ENCODE results near the gene CDK2AP2. TPM values are rescaled to one million over a fixed set of nuclear protein-coding genes. Genes with fewer than 3 reads are reported as not detected.

CDK2AP2 gene
- total and polyA plus RNA-seq, 2 of the 8 experiments (the other 6 are each of a cell fraction or from before 2014, with no cell fraction given): 49.6 to 65.1 TPM

DNA sequence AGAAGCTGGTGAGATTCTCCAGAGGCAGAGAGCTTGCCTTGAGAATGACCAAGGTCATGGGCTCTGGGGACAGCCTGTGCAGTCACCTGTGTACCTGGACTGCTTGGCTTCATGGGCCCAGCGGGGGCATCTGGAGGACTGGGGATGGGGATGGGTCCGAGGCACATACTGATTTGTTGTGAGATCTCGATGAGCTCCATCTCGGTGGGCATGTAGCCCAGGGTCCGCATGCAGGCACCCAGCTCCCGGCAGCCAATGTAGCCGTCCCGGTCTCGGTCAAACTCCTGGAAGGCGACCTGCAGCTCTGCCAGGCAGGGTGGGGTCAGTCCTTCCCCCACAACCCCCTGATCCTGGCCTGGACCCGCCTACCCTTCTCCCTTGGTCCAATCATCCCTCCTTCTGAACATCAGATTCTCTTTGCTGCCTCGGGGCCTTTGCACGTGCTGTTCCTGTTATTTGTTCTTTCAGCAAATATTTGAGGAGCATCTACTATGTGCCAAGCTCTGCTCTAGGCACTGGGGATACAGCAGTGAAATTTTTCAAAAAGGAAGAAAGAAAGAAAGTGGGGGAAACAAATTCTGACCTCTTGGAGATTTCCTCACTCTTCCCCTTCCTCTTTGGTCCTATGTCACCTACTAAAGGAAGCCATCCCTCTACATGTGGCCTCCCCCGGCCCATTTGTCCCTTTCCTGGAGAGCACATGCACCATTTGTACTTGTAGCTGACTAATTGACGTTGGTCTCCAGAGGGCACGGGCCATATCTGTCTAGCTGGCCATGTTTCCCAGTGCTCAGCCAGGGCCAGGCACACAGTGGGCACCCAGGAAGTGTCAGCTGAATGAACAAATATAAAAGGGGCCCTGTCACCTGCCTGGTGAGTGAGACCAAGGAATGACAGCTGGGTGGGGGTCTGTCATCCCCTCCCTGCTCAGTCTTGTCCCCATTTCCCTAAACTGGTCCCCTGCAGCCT is 13.2 kb upstream of the CDK2AP2 start:
- TF ChIP-seq E2F6 (IDR thresholded peaks at IDR 0.05) (no peak), KDM1A (IDR thresholded peaks at IDR 0.05; ENCODE audit: borderline replicate concordance, low read length) (0 out of 2 replicates have a peak, but pooled peaks have one; percentile 25)
- POLR2A ChIA-PET (ENCODE audit: partially characterized antibody): interaction anchor here (0.5 to 1.4 kb wide), 3 partner anchors 22 to 84 kb away, joined by 3 read pairs; partner anchors contain the start of gene PTPRCAP
- no peak overlapping the region for H3K4me2 ChIP-seq (ENCODE audit: insufficient read depth in 1 of 2, low read depth in 2 of 2, low read length in 2 of 2)
- no peaks in the 10 kb centered on the region for H3K27me3 ChIP-seq (replicated peaks in 1 of 4; ENCODE audit: control insufficient read depth in 3 of 4, extremely low read depth in 1 of 4, insufficient read depth in 3 of 4, low read length in 3 of 4)
- H4K20me1 ChIP-seq (replicated peaks in 1 of 2; ENCODE audit: control insufficient read depth in 1 of 2, insufficient read depth in 2 of 2, low read length in 2 of 2): no peaks in the 10 kb centered on the region
- no peaks in the 10 kb centered on the region for H3K79me2 ChIP-seq (ENCODE audit: control insufficient read depth in 1 of 2, insufficient read depth in 2 of 2, low read length in 2 of 2)
- H2BK12ac ChIP-seq (ENCODE audit: low read depth, low read length): no peak overlapping the region
- no peaks in the 10 kb centered on the region for H3K9me3 ChIP-seq (ENCODE audit: insufficient read depth in 2 of 2, low read depth in 1 of 2, low read length in 1 of 2)
- no peaks in the 10 kb centered on the region for H3K23me2 ChIP-seq (ENCODE audit: low read depth, low read length)
- no peak overlapping the region for H2BK120ac ChIP-seq (replicated peaks; ENCODE audit: low read depth, low read length)
- FAIRE-seq (no peak), DNase-seq (ENCODE audit: low read depth in 1 of 2, low spot score in 2 of 2) (no peak)
- no peak overlapping the region for H2AK5ac ChIP-seq (ENCODE audit: low read depth, low read length)
- H3K36me3 ChIP-seq (ENCODE audit: control insufficient read depth in 2 of 4, insufficient read depth in 4 of 4, low read length in 3 of 4): no peaks in the 10 kb centered on the region
- no peak overlapping the region for H3K27ac ChIP-seq (ENCODE audit: low read depth, low read length)
- H3K23ac ChIP-seq (ENCODE audit: insufficient read length): no peak overlapping the region
- H2BK15ac ChIP-seq (ENCODE audit: low read length): no peak overlapping the region
- WGBS, 2 experiments (ENCODE audit: extremely low coverage in 1 of 2, insufficient coverage in 1 of 2, insufficient read length in 1 of 2, insufficient replicate concordance in 2 of 2, low coverage in 1 of 2, low lambda C conversion rate in 2 of 2, missing lambda C conversion rate in 1 of 2): 87% methylated on average over 16 of the region's 16 CpGs; no CpG with 5 or more reads in 1 of the 2 experiments
- H2BK5ac ChIP-seq (ENCODE audit: low read depth, low read length): no peak overlapping the region
- H4K8ac ChIP-seq (ENCODE audit: extremely low read depth, insufficient read depth, low read length): no peak overlapping the region
- no peak overlapping the region for H3K4ac ChIP-seq (replicated peaks; ENCODE audit: insufficient read length, low read depth, low read length)
- CTCF ChIA-PET (ENCODE audit: partially characterized antibody): no interaction called here
- H4K5ac ChIP-seq (ENCODE audit: insufficient read length, low read depth, low read length): no peak overlapping the region
- no peaks in the 10 kb centered on the region for H3K4me1 ChIP-seq (replicated peaks in 1 of 4; ENCODE audit: control insufficient read depth in 3 of 4, insufficient read depth in 4 of 4, low read length in 3 of 4)
- no peak overlapping the region for H3K56ac ChIP-seq (replicated peaks; ENCODE audit: insufficient read length, low read depth, low read length)
- no peak overlapping the region for H2BK20ac ChIP-seq (ENCODE audit: low read length)
- H3K18ac ChIP-seq (ENCODE audit: extremely low read depth, low read length): no peak overlapping the region
- H3K14ac ChIP-seq (ENCODE audit: insufficient read length): no peak overlapping the region
- H2AFZ ChIP-seq (ENCODE audit: low read length): no peak overlapping the region
- H4K91ac ChIP-seq (replicated peaks; ENCODE audit: insufficient read length, low read length): no peak overlapping the region
- H3K79me1 ChIP-seq (ENCODE audit: low read depth, low read length): no peaks in the 10 kb centered on the region
- H3K4me3 ChIP-seq (ENCODE audit: extremely low read depth in 1 of 4, insufficient read depth in 2 of 4, low read depth in 3 of 4, low read length in 4 of 4): no peak overlapping the region
- H3K9ac ChIP-seq (replicated peaks in 1 of 4; ENCODE audit: extremely low read depth in 1 of 4, low read depth in 3 of 4, low read length in 3 of 4): no peak overlapping the region
